Stimulated activated naive B cell treated with anti-CD40 and anti-IgM and Interleukin-4, amounts not matched to agents 10 μg/mL and 1 μg/mL and 100 μg/mL, for 72 hours (primary cell): ENCODE measurements around the gene GABRA5.

Source experiments
- ATAC-seq, 2 donors: fragments of 150-1000 bp; cut with Tn5 transposase; replicated peaks; 2 replicates each; pipeline ENCODE4 v1.10.0; 2021; ENCODE audit warnings: moderate library complexity in 1 of 2
- DNase-seq: peaks from one replicate; pipeline ENCODE4 v3.0.0; 2021
- H3K27ac Mint-ChIP-seq: one replicate; pipeline ENCODE4 v1.8.0; 2022; ENCODE audit warnings: mild to moderate bottlenecking, mixed read lengths
- H3K27me3 Mint-ChIP-seq, 2 donors: one replicate each; pipeline ENCODE4 v1.8.0; 2022; ENCODE audit warnings: mixed read lengths in 2 of 2
- H3K36me3 Mint-ChIP-seq, 2 donors: one replicate each; pipeline ENCODE4 v1.8.0; 2022; ENCODE audit warnings: mixed read lengths in 2 of 2, mild to moderate bottlenecking in 1 of 2
- H3K4me1 Mint-ChIP-seq, 2 donors: one replicate each; pipeline ENCODE4 v1.8.0; 2022; ENCODE audit warnings: mixed read lengths in 2 of 2, mild to moderate bottlenecking in 1 of 2
- H3K4me3 Mint-ChIP-seq, 2 donors: one replicate each; pipeline ENCODE4 v1.8.0; 2022; ENCODE audit warnings: mild to moderate bottlenecking in 2 of 2, mixed read lengths in 2 of 2, moderate library complexity in 1 of 2
- H3K9me3 Mint-ChIP-seq, 2 donors: one replicate each; pipeline ENCODE4 v1.8.0; 2022; ENCODE audit warnings: mixed read lengths in 2 of 2, mild to moderate bottlenecking in 1 of 2

Gene GABRA5

GRCh38 chr15:26867200-26868007 lies 542 bp downstream of the GABRA5 start:
- H3K4me3 Mint-ChIP-seq, result no peak overlapping the region
- no peak for DNase-seq
- ATAC-seq, result no peak
- no peaks in the 10 kb centered on the region for H3K9me3 Mint-ChIP-seq
- peaks cover 34 to 38% of the 10 kb centered on the region in 2 donors for H3K27me3 Mint-ChIP-seq
- no peak overlapping the region for H3K27ac Mint-ChIP-seq
- no peaks in the 10 kb centered on the region for H3K36me3 Mint-ChIP-seq
- H3K4me1 Mint-ChIP-seq, result peaks cover 3 to 6% of the 10 kb centered on the region in 2 donors

- no peak for ATAC-seq
- Mint-ChIP-seq H3K4me1 (peaks cover 3 to 6% of the 10 kb centered on the region in 2 donors), H3K27ac (no peak overlapping the region)
Observed at GRCh38 chr15:26868029-26868685, 1.3 kb downstream of the GABRA5 start.

DNA sequence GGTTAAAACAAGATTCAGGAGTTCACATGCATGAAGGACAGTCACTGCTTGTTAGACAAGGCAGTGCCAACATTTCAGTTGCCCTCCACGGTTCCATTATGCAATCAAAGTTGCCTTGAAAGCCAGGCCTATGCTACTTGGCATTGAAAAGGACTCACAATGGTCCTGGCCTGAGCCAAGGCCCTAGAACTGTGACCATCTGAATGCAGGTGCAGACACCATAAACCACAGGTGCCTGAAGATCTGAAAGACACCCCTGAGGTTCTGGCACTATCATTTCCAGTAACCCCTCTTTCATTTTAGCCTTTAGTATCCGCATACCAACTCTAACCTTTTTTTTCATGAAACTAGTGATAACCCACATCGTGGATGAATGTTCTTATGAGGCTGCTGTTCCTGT lies 2.8 kb downstream of the GABRA5 start:
- H3K4me3 Mint-ChIP-seq, result no peak overlapping the region
- no peak for ATAC-seq

More at GRCh38 chr15:26868029-26868685, 1.3 kb downstream of the GABRA5 start:
- no peak for DNase-seq
- no peak overlapping the region for H3K4me3 Mint-ChIP-seq
- no peaks in the 10 kb centered on the region for H3K36me3 Mint-ChIP-seq
- no peaks in the 10 kb centered on the region for H3K9me3 Mint-ChIP-seq
- H3K27me3 Mint-ChIP-seq, result peaks cover 34 to 38% of the 10 kb centered on the region in 2 donors

DNA sequence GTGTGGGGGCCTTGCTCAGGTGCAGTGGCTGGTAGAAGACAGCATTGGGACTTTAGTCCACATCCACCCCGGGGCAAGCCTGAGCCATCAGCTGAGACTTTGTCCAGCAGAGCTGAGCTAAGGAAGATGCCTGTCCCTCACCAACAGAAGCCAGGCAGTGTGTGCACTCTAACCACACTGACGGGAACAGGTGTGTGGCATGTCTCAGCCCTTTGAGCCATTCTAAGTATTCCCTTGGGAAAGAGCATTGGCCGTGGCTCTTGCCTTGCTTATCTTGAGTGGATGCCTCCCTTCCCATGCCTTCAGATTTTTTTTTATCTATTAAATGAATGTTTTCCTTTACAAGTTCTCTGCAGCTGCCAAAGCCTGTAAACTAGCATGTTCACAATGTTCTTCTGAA lies 3.5 kb downstream of the GABRA5 start:
- no peak for ATAC-seq
- no peak for DNase-seq
- Mint-ChIP-seq H3K36me3 (no peaks in the 10 kb centered on the region), H3K4me1 (no peaks in the 10 kb centered on the region), H3K9me3 (no peaks in the 10 kb centered on the region), H3K4me3 (no peak overlapping the region), H3K27me3 (peaks cover 24 to 31% of the 10 kb centered on the region in 2 donors), H3K27ac (no peak overlapping the region)

More for the DNA sequence above, 2.8 kb downstream of the GABRA5 start:
- Mint-ChIP-seq H3K4me1 (peaks cover under 1 to 4% of the 10 kb centered on the region in 2 donors), H3K27ac (no peak overlapping the region), H3K36me3 (no peaks in the 10 kb centered on the region), H3K9me3 (no peaks in the 10 kb centered on the region), H3K27me3 (peaks cover 28 to 35% of the 10 kb centered on the region in 2 donors)
- no peak for DNase-seq

DNA sequence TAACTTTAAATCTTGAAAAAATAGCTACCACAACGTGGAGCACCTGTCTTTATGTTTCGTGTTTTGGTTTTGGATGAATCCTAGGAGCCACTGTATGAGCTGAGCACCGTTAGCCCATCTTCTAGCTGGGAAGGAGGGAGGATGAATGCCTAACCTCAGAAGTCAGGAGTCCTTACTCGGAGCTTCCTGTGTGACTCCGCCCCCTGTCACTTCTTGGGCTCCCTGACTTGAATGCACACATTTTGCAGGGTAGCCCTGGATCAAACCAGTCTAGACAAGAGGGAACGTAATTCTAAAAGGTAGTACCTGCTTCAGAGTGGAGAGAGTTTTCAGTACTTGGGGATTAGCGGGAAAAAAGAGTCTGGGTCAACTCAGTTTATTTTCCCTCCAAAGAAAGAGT lies 5.3 kb downstream of the GABRA5 start:
- Mint-ChIP-seq H3K36me3 (no peaks in the 10 kb centered on the region), H3K27me3 (peaks cover 16 to 19% of the 10 kb centered on the region in 2 donors), H3K9me3 (no peaks in the 10 kb centered on the region), H3K27ac (no peak overlapping the region), H3K4me3 (no peak overlapping the region), H3K4me1 (no peaks in the 10 kb centered on the region)
- DNase-seq, result no peak
- ATAC-seq, result no peak

DNA sequence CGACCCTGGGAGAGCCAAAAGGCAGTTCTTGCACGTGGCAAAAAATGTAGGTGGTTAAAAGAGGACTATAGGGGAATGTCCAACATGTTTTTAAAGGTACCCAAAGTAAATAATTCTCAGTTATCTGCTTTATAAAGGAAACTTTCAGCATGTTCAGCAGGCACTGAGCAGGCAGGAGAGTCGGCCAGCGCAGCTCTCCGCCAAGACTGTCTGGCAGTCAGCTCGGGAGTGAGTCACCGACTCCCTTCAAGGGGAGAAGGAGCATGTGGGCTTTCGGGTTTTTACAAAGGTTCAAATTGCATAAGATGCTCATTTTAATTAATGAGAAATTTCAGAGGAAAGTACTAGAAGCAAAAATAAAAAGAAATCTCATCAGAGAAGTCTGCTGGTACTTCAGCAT lies 7.0 kb downstream of the GABRA5 start:
- no peaks in the 10 kb centered on the region for H3K36me3 Mint-ChIP-seq
- DNase-seq (no peak), ATAC-seq (no peak)
- peaks cover 9 to 13% of the 10 kb centered on the region in 2 donors for H3K27me3 Mint-ChIP-seq
- no peak overlapping the region for H3K4me3 Mint-ChIP-seq
- H3K9me3 Mint-ChIP-seq, result no peaks in the 10 kb centered on the region
- no peaks in the 10 kb centered on the region for H3K4me1 Mint-ChIP-seq
- H3K27ac Mint-ChIP-seq, result no peak overlapping the region

GRCh38 chr15:26874774-26875475 lies 8.1 kb downstream of the GABRA5 start:
- Mint-ChIP-seq H3K27ac (no peak overlapping the region), H3K4me1 (no peaks in the 10 kb centered on the region)
- no peak for ATAC-seq

GRCh38 chr15:26875476-26875850 lies 8.6 kb downstream of the GABRA5 start:
- H3K9me3 Mint-ChIP-seq, result no peaks in the 10 kb centered on the region

More at GRCh38 chr15:26874774-26875475, 8.1 kb downstream of the GABRA5 start:
- Mint-ChIP-seq H3K9me3 (no peaks in the 10 kb centered on the region), H3K36me3 (no peaks in the 10 kb centered on the region), H3K4me3 (no peak overlapping the region), H3K27me3 (peaks cover 4 to 5% of the 10 kb centered on the region in 2 donors)
- no peak for DNase-seq

GRCh38 chr15:26877831-26878230 lies 11.0 kb downstream of the GABRA5 start:
- no peaks in the 10 kb centered on the region for H3K9me3 Mint-ChIP-seq
- no peaks in the 10 kb centered on the region for H3K36me3 Mint-ChIP-seq
- H3K27me3 Mint-ChIP-seq, result no peaks in the 10 kb centered on the region
- no peaks in the 10 kb centered on the region for H3K4me1 Mint-ChIP-seq
- H3K4me3 Mint-ChIP-seq, result no peak overlapping the region
- H3K27ac Mint-ChIP-seq, result no peak overlapping the region
- DNase-seq, result no peak
- ATAC-seq, result no peak

More at GRCh38 chr15:26875476-26875850, 8.6 kb downstream of the GABRA5 start:
- Mint-ChIP-seq H3K4me1 (no peaks in the 10 kb centered on the region), H3K27ac (no peak overlapping the region), H3K36me3 (no peaks in the 10 kb centered on the region), H3K4me3 (no peak overlapping the region), H3K27me3 (peaks cover under 1% of the 10 kb centered on the region in 2 donors)
- ATAC-seq, result no peak
- no peak for DNase-seq

GRCh38 chr15:26879706-26880105 lies 12.8 kb downstream of the GABRA5 start:
- DNase-seq (no peak), ATAC-seq (no peak)
- Mint-ChIP-seq H3K36me3 (no peaks in the 10 kb centered on the region), H3K4me1 (no peaks in the 10 kb centered on the region), H3K27ac (no peak overlapping the region), H3K4me3 (no peak overlapping the region), H3K27me3 (no peaks in the 10 kb centered on the region), H3K9me3 (no peaks in the 10 kb centered on the region)

DNA sequence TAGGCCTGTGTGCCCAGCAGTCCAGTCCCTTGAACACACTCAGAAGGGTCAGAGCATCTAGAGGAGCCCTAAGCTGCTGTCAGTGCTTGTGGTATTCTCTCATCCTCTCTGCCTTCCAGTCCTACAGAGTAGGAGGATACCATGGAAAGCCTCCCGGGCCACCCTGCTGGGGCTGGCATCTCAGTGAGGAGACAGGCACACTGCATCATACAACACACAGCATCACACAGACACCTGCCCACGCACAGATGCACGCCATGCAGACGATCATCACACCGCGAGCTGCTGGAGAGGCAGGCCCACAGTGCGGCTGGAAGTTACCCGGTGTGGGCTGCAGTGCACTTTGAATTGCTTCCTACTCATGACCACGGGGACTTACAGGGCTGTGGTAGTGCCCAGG lies 15.2 kb downstream of the GABRA5 start:
- no peak for ATAC-seq
- DNase-seq, result no peak
- Mint-ChIP-seq H3K27me3 (no peaks in the 10 kb centered on the region), H3K27ac (no peak overlapping the region), H3K4me1 (no peaks in the 10 kb centered on the region), H3K4me3 (no peak overlapping the region), H3K36me3 (no peaks in the 10 kb centered on the region), H3K9me3 (no peaks in the 10 kb centered on the region)

DNA sequence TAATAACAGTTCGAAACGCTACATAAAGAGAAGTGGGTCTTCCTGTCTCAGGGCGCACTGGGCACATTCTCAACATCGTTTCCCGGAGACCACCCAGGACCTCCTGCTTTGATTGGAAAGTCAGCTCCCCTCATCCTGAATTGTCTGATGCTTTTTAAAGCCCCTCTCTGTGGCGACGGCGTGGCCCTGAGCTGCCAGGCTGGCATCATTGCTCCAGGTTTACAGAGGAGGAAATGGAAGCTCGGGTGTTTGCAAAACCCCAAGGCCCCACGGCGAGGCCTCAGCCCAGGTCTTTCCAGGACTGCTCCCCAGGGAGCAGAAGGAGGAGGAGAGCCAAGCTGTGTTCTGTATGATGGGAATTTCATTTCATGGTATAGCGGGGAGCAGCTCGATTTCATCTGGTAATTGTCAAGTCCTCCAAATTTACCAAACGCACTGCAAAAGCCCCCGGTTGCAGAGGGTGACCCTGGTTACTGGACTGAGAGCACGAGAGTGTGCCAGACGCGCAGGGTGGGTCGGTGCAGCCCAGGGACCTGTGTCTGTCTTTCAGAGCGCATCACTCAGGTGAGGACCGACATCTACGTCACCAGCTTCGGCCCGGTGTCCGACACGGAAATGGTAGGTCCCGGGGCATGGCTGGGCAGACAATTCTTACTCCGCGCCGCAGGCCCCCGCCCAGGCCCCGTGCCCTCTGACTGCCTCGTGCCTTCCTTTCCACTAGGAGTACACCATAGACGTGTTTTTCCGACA lies 15.9 kb downstream of the GABRA5 start:
- H3K36me3 Mint-ChIP-seq, result no peaks in the 10 kb centered on the region
- H3K27me3 Mint-ChIP-seq, result no peaks in the 10 kb centered on the region
- no peak overlapping the region for H3K27ac Mint-ChIP-seq
- DNase-seq, result no peak
- H3K4me1 Mint-ChIP-seq, result no peaks in the 10 kb centered on the region
- no peaks in the 10 kb centered on the region for H3K9me3 Mint-ChIP-seq
- no peak for ATAC-seq
- no peak overlapping the region for H3K4me3 Mint-ChIP-seq

- Mint-ChIP-seq H3K36me3 (no peaks in the 10 kb centered on the region), H3K27ac (no peak overlapping the region), H3K4me3 (no peak overlapping the region), H3K4me1 (no peaks in the 10 kb centered on the region), H3K9me3 (no peaks in the 10 kb centered on the region), H3K27me3 (no peaks in the 10 kb centered on the region)
- DNase-seq (no peak), ATAC-seq (no peak)
Observed at GRCh38 chr15:26883466-26883865, 16.6 kb downstream of the GABRA5 start.

DNA sequence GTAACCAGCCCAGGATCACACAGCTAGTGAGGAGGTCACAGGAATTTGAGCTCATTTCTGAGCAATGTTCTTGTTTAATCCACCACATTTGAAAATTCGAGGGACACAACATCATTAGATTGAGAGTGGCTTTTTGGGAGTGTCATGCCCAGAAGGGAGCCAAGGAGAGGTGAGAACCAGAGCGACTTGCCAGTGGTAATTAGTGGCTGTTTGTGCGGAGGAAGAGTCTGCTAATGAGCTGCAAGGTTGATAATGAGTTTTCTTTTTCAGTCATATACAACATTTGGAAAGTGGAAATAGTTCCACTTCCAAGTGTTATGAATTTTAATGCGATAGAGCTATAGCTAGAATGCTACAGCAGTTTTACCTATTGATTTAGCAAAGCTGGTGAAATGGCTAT lies 19.7 kb downstream of the GABRA5 start:
- ATAC-seq, result no peak
- Mint-ChIP-seq H3K27ac (no peak overlapping the region), H3K4me1 (peaks cover 0 to 3% of the 10 kb centered on the region in 2 donors), H3K27me3 (peaks cover 5 to 9% of the 10 kb centered on the region in 2 donors), H3K36me3 (no peaks in the 10 kb centered on the region), H3K4me3 (no peak overlapping the region), H3K9me3 (no peaks in the 10 kb centered on the region)
- DNase-seq, result no peak
